Measurements from ENCODE around the gene ANKLE1. TPM values are rescaled to one million over a fixed set of nuclear protein-coding genes. Genes with fewer than 3 reads are reported as not detected.

The ANKLE1 gene
- total RNA-seq, 2 donors from 2014 or later = 5.8 to 8.9 TPM

DNA sequence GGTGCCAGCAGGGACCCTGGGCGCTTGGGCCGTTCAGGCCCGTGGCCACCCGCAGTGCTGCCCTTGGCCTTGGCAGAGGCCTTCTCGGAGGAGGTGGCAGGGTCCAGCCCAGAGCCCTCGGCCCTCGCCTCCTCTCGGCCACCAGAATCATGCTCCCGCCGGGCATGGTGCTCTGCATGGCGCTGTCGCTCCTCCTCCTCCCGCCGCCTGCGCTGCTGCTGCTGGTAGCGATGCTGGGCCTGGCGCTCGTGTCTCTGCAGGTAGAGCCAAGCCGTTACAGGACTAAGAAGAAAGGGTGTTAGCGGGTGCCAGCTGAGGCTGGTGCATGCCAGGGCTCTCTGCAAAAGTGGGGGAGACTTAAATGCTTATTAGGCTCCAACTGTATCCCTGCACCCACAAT is 43.4 kb downstream of the ANKLE1 start:
- DNase-seq = no peak
- ATAC-seq (replicated peaks in 1 of 2) = no peak
- Mint-ChIP-seq H3K36me3 (ENCODE audit: insufficient read depth in 2 of 2) (peaks cover under 1 to 1% of the 10 kb centered on the region in 2 donors), H3K27ac (no peak overlapping the region), H3K4me3 (no peak overlapping the region), H3K4me1 (ENCODE audit: low read depth) (peaks cover 10% of the 10 kb centered on the region), H3K9me3 (no peaks in the 10 kb centered on the region), H3K27me3 (ENCODE audit: low read depth) (peaks cover 5% of the 10 kb centered on the region)

DNA sequence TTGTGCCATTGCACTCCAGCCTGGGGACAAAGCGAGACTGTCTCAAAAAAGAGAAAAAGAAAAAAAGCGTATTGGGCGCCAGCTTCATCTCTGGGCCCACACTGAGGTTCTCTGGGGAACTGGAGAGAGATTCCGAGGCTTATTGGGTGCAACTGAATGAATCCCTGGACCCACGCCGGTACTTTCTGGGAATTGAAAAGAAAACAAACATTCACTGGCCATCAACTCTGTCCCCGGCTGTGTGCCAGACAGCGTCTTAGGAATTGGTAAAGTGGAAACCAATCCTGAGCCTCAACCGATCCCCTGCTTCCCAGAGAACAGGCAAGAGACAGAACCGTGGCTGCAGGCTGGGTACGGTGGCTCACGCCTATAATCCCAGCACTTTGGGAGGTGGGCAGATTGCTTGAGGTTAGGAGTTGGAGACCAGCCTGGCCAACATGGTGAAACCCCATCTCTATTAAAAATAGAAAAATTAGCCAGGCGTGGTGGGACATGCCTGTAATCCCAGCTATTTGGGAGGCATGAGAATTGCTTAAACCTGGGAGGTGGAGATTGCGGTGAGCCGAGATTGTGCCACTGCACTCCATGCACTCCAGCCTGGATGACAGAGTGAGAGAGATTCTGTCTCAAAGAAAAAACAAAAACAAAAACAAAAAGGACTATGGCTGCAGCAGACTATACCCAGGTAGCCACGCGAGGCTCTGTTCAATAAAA is 44.3 kb downstream of the ANKLE1 start:
- Mint-ChIP-seq H3K27ac (no peak overlapping the region), H3K4me3 (no peak overlapping the region), H3K36me3 (ENCODE audit: insufficient read depth in 2 of 2) (no peaks in the 10 kb centered on the region), H3K9me3 (no peaks in the 10 kb centered on the region), H3K27me3 (ENCODE audit: low read depth) (peaks cover 13% of the 10 kb centered on the region), H3K4me1 (ENCODE audit: low read depth) (peaks cover 10% of the 10 kb centered on the region)
- ATAC-seq (replicated peaks in 1 of 2) (no peak), DNase-seq (no peak)

DNA sequence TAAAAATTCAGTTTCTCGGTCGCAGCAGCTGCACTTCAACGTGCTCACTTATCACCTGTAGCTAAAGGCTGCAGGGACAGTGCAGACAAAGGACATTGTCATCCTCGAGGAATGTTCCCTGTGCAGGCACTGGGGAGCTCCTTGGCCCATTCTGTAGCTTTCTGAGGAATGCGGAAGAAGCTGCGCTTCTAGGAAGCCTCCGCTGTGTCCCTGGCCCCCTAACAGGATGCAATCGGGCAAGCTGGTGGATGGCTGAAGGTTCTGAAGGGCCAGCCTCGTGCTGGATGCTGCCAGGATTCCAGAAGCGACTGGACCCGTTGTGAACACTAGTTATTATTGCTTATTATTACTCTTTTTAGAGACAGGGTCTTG is 44.9 kb downstream of the ANKLE1 start:
- Mint-ChIP-seq H3K9me3 (no peaks in the 10 kb centered on the region), H3K4me1 (ENCODE audit: low read depth) (peaks cover 10% of the 10 kb centered on the region), H3K36me3 (ENCODE audit: insufficient read depth in 2 of 2) (no peaks in the 10 kb centered on the region), H3K4me3 (no peak overlapping the region), H3K27me3 (ENCODE audit: low read depth) (peaks cover 13% of the 10 kb centered on the region), H3K27ac (no peak overlapping the region)
- DNase-seq (no peak), ATAC-seq (replicated peaks in 1 of 2) (no peak)

GRCh38 chr19:17327068-17327653 is 45.5 kb downstream of the ANKLE1 start:
- DNase-seq (no peak), ATAC-seq (replicated peaks in 1 of 2) (no peak)
- Mint-ChIP-seq H3K4me1 (ENCODE audit: low read depth) (peaks cover 10% of the 10 kb centered on the region), H3K9me3 (no peaks in the 10 kb centered on the region), H3K36me3 (ENCODE audit: insufficient read depth in 2 of 2) (no peaks in the 10 kb centered on the region), H3K4me3 (peak overlapping the region in 1 of 2 donors; percentile 31), H3K27ac (no peak overlapping the region), H3K27me3 (ENCODE audit: low read depth) (peaks cover 13% of the 10 kb centered on the region)

GRCh38 chr19:17327654-17328516 is 46.2 kb downstream of the ANKLE1 start:
- ATAC-seq (replicated peaks in 1 of 2) = peak; percentile 72 to 74
- H3K9me3 Mint-ChIP-seq = peaks cover 0 to 2% of the 10 kb centered on the region in 2 donors
- H3K4me1 Mint-ChIP-seq (ENCODE audit: low read depth) = peaks cover 14% of the 10 kb centered on the region
- H3K27me3 Mint-ChIP-seq (ENCODE audit: low read depth) = peaks cover 13% of the 10 kb centered on the region
- peak overlapping the region; percentile 82 to 88 for H3K4me3 Mint-ChIP-seq
- peak; percentile 50 to 58 for DNase-seq
- H3K36me3 Mint-ChIP-seq (ENCODE audit: insufficient read depth in 2 of 2) = no peaks in the 10 kb centered on the region
- no peak overlapping the region for H3K27ac Mint-ChIP-seq

- H3K4me3 Mint-ChIP-seq = peak overlapping the region; percentile 82 to 88
- peaks cover 13% of the 10 kb centered on the region for H3K27me3 Mint-ChIP-seq (ENCODE audit: low read depth)
- peak; percentile 31 to 37 for DNase-seq
- H3K4me1 Mint-ChIP-seq (ENCODE audit: low read depth) = peaks cover 17% of the 10 kb centered on the region
- H3K9me3 Mint-ChIP-seq = peaks cover 0 to 2% of the 10 kb centered on the region in 2 donors
- ATAC-seq (replicated peaks in 1 of 2) = peak; percentile 26 to 34
- no peak overlapping the region for H3K27ac Mint-ChIP-seq
- H3K36me3 Mint-ChIP-seq (ENCODE audit: insufficient read depth in 2 of 2) = no peaks in the 10 kb centered on the region
Measured at GRCh38 chr19:17328517-17329365, 47.0 kb downstream of the ANKLE1 start.

- DNase-seq = no peak
- H3K4me1 Mint-ChIP-seq (ENCODE audit: low read depth) = peaks cover 21% of the 10 kb centered on the region
- peak overlapping the region; percentile 65 to 70 for H3K4me3 Mint-ChIP-seq
- peaks cover 13% of the 10 kb centered on the region for H3K27me3 Mint-ChIP-seq (ENCODE audit: low read depth)
- H3K36me3 Mint-ChIP-seq (ENCODE audit: insufficient read depth in 2 of 2) = no peaks in the 10 kb centered on the region
- peaks cover 0 to 2% of the 10 kb centered on the region in 2 donors for H3K9me3 Mint-ChIP-seq
- ATAC-seq (replicated peaks in 1 of 2) = no peak
- H3K27ac Mint-ChIP-seq = no peak overlapping the region
Measured at GRCh38 chr19:17329366-17330261, 47.9 kb downstream of the ANKLE1 start.

- Mint-ChIP-seq H3K9me3 (peaks cover 0 to 2% of the 10 kb centered on the region in 2 donors), H3K27me3 (ENCODE audit: low read depth) (peaks cover 13% of the 10 kb centered on the region), H3K27ac (no peak overlapping the region), H3K36me3 (ENCODE audit: insufficient read depth in 2 of 2) (no peaks in the 10 kb centered on the region), H3K4me3 (peak overlapping the region in 1 of 2 donors; percentile 33), H3K4me1 (ENCODE audit: low read depth) (peaks cover 30% of the 10 kb centered on the region)
- DNase-seq = no peak
- ATAC-seq (replicated peaks in 1 of 2) = no peak
Measured at GRCh38 chr19:17330262-17331044, 48.8 kb downstream of the ANKLE1 start.

GRCh38 chr19:17331045-17331558 is 49.4 kb downstream of the ANKLE1 start:
- Mint-ChIP-seq H3K4me1 (ENCODE audit: low read depth) (peaks cover 32% of the 10 kb centered on the region), H3K27me3 (ENCODE audit: low read depth) (peaks cover 13% of the 10 kb centered on the region), H3K4me3 (no peak overlapping the region), H3K27ac (no peak overlapping the region), H3K36me3 (ENCODE audit: insufficient read depth in 2 of 2) (no peaks in the 10 kb centered on the region), H3K9me3 (peaks cover 0 to 2% of the 10 kb centered on the region in 2 donors)
- ATAC-seq (replicated peaks in 1 of 2) (no peak), DNase-seq (no peak)

- Mint-ChIP-seq H3K27ac (no peak overlapping the region), H3K27me3 (ENCODE audit: low read depth) (peaks cover 13% of the 10 kb centered on the region), H3K4me3 (no peak overlapping the region), H3K9me3 (peaks cover 0 to 2% of the 10 kb centered on the region in 2 donors), H3K36me3 (ENCODE audit: insufficient read depth in 2 of 2) (peaks cover 0 to 5% of the 10 kb centered on the region in 2 donors), H3K4me1 (ENCODE audit: low read depth) (peaks cover 33% of the 10 kb centered on the region)
- ATAC-seq (replicated peaks in 1 of 2) = no peak
- no peak for DNase-seq
Measured at GRCh38 chr19:17332360-17332676, 50.6 kb downstream of the ANKLE1 start.
